HEK293 (cell line): ENCODE measurements around the gene TOMM40.
"Not testable (repeated sequence)": the region's sequence is repeated elsewhere in the genome, so short reads cannot be mapped to it uniquely, and the experiment has no call there.

Experiments used
- CTCF ChIP-seq: fragments of 450-650 bp; formaldehyde crosslinking; IDR thresholded peaks from 2 replicates; pipeline ENCODE4 v1.5.1; 2016; ENCODE audit warnings: missing biosample characterization, missing genetic modification characterization
- RBAK ChIP-seq: fragments of 450-650 bp; formaldehyde crosslinking; IDR thresholded peaks from 2 replicates; pipeline ENCODE4 v1.5.1; 2016; ENCODE audit warnings: missing biosample characterization, missing genetic modification characterization
- REST ChIP-seq: fragments of 450-650 bp; formaldehyde crosslinking; IDR thresholded peaks from 2 replicates; pipeline ENCODE4 v1.5.1; 2016; ENCODE audit warnings: missing biosample characterization, missing genetic modification characterization
- ZNF558 ChIP-seq: fragments of 450-650 bp; formaldehyde crosslinking; IDR thresholded peaks from 2 replicates; pipeline ENCODE4 v1.5.1; 2016; ENCODE audit warnings: missing biosample characterization, missing genetic modification characterization
- ZSCAN23 ChIP-seq: fragments of 450-650 bp; formaldehyde crosslinking; IDR thresholded peaks from 2 replicates; pipeline ENCODE4 v1.5.1; 2016; ENCODE audit warnings: missing biosample characterization, missing genetic modification characterization

DNA sequence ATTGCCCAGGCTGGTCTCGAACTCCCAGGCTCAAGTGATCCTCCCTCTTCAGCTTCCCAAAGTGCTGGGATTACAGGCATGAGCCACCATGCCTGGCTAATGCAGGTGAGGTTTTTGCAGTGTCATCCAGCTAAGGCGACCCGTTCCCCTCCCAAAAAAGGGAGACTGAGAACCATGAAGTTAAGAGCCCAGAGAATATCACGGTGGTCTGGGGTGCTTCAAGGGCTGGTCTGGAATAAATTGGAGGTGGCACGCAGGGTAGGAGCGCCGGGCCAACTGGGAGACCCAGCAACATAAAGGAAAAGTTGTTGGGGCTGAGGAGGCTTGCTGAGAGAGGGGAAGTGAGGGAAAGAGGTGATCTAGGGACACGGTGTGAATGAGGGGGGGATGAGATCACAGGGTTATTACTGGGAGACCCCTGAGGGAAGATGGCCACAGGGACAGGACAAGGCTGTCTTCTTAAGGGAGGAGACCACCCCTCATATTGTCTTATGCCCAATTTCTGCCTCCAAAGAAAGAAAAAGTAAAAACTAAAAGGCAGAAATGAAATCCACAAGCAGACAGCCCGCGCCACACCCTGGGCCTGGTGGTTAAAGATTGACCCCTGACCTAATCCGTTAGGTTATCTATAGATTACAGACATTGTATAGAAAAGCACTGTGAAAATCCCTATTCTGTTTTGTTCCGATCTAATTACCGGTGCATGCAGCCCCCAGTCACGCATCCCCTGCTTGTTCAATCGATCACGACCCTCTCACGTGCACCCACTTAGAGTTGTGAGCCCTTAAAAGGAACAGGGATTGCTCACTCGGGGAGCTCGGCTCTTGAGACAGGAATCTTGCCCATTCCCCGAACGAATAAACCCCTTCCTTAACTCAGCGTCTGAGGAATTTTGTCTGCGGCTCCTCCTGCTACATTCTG is 22.7 kb downstream of the TOMM40 start:
- TF ChIP-seq ZSCAN23 (tag by site-specific recombination); ZNF558 (tag by site-specific recombination); RBAK (tag by site-specific recombination); REST (tag by site-specific recombination); CTCF: not testable (repeated sequence)
